Activated gamma-delta T cell treated with anti-CD3 and anti-CD28 coated beads, Interleukin-2, amount 50 U/mL, for 16 hours (primary cell): ENCODE measurements around the gene DDAH1.

Experiments
- DNase-seq: peaks from one replicate; pipeline ENCODE4 v3.0.0-alpha.2; 2020; ENCODE audit warnings: low read depth

The DDAH1 gene

DNA sequence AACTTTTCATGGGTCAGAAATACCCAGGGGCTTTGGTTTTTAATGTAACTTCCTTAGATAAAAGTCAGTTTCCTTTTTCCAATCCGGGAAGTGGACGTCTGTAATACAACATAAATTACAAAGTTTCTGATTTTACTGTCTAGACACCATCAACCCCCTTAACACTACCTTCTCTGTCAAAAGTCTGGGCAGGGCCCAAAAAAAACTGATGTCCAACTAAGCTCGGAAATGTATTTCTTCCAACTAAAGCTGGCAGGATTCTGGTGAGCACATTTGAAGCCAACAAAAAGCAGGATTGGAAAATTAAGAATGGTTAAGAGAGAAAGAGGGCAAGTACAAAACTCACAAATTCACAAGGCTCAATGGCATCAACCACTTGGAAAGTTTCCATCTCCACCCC lies 24.3 kb downstream of the DDAH1 start:
- DNase-seq: no peak

DNA sequence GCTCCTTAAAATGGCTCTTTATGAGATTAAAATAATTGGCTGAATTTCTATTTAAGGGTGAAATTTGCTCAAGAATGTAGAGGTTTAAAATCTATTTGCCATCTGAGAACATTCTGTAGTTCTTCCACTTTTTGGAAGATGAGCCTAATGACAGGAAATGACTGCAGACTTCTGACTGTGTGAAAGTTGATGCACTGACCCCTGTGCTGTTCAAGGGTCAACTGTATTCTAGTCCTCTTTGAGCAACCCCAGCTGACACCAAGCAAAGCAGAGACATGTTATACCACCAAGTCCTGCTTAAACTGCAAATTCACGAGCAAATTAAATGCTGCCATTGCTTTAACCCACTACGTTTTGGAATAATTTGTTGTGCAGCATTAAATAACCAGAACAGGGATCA lies 26.6 kb downstream of the DDAH1 start:
- no peak for DNase-seq

DNA sequence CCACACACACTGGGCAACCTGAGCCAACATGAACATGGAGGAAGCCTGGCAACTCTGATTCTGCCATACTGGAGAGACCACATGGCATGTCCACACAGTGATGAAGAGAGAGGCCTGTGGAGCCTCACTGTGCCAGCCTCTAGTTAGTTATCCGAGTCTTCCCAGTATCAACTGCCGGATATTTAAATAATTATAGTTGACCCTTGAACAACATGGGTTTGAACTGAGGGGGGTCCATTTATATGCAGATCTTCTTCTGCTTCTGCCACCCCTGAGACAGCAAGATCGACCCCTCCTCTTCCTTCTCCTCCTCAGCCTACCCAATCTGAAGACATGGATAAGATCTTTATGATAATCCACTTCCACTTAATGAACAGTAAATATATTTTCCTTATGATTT lies 27.8 kb downstream of the DDAH1 start:
- DNase-seq: no peak

DNA sequence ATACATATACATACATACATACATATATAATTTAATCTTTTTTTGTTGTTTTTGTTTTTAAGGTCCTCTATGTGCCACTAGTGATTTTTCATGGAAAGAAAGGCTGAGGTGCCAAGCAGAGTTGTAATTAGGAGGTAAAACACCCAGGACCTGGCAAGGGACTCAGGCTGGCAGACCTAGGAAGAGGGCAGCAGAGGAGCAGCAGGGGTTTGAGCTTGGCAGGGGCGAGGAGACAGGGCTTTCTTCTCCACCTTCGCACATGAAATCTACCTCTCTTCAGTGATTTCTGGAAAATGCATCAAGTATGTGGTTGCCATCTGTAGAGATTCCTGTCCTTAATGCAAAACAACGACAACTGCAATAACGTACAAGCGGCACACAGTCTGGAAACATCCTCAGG lies 31.9 kb downstream of the DDAH1 start:
- no peak for DNase-seq

DNA sequence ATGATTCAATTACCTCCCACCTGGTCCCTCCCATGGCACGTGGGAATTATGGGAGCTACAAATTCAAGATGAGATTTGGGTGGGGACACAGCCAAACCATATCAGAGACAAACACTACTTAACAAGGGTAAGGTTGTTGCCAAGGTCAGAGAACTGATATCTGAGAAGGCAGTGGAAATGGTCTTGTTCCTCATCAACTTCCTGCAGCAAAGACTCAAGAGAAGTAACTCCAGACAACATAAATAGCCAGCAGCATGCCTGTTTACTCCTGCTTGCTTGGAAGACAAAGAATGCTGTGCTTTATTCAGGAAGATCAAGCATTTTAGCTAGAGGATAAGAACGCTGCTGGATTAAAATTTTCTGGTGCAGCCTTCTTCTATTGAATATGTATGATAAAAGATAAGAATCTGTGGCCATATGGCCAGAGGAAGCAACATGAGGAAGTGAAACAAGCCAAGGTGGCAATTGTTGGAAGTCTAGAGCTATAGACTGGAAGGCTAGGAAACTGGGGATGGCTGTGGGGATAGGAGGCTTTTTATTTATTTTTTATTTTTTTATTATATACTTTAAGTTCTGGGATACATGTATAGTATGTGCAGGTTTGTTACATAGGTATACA lies 36.4 kb downstream of the DDAH1 start:
- DNase-seq: no peak

GRCh38 chr1:85427849-85428248 lies 37.1 kb downstream of the DDAH1 start:
- DNase-seq: no peak

DNA sequence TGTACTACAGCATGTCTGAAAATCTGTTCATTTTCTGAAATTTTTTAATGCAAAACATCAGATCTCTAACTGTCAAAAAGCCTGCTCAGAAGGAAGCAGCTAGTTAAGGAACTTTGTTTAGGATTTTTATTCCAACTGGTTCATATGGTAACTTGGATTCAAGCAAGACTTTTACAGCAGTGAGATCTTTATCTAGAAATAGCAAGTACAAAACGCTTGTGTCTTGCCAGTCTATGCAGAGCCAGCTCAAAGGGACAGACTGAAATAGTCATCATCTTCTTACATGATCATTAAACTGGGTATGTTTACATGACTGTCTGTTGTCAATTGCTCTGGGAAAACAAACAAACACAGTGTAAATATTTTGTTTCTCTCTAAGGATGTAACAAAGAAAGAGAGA lies 37.6 kb downstream of the DDAH1 start:
- DNase-seq: no peak

DNA sequence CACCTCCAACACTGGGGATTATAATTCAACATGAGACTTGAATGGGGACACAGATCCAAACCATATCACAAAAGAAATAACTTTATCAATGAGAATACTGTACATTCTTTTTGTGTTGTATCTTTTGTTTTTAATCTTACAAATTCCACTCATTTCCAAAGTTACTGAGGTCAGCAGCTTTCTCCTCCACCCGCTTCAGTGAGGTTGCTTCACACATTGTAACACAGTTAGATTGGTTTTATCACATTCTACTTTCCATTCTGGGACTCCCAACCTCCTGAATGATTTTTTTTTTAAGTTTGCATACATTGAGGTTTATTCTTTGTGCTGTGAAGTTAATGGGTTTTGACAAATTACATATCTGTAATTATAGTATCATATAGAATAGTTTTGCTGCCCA lies 43.8 kb downstream of the DDAH1 start:
- DNase-seq: no peak

- DNase-seq: no peak
These were observed 44.8 kb downstream of the DDAH1 start for GRCh38 chr1:85420199-85420598.

GRCh38 chr1:85417876-85418275 lies 47.1 kb downstream of the DDAH1 start:
- DNase-seq: no peak

- no peak for DNase-seq
These were observed 47.9 kb downstream of the DDAH1 start for GRCh38 chr1:85417017-85417416.

DNA sequence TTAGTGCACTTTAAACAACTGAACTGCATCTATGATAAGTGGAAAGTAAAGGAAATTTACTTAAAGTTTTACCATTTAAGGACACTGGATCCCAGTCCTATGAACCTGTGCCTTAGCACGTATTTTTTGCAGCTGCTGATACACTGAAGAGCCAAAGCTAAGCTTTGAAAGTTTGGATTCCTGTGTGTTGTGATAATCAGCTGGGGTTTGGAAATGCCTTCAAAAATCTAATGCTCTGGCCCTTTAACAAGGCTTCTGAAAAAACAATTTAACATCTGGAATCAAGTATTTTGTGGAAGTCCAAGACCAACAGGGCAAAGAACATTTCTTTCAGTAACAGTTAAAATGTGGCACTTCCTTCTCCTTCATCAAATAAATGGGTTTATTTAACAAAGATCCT lies 51.8 kb downstream of the DDAH1 start:
- no peak for DNase-seq

DNA sequence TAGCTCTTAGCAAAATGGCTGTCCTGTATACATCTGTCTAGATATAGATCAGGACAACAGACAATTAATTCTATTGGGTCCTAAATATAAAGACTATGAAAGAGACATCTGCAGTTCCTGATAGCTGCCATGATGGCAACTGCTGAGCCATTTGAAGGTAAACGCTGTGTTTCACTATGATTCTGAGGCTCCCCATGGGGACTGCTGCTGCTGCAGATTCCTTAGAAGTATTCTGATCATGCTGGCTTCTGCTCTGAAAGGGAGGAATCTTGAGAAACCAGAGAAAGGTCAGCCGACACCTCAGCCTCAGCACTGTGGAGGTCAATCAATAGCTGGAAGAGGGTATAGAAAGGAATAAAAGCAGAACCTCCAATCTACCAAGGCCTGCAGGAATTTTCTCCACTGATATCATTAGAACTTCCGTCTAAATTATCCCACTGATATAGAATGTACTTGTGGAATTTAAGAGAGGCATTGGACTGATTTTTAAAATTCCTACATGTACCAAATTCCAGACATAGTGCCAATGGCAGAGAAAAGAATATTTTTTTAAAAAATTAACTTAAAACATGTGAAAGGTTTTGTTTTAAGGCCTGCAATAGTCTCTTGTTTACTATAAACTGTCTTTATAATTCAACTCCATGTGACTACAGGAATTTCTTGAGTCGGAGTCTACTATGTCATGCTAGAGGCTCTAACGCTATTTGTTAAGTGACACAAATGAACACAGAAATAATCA lies 53.2 kb downstream of the DDAH1 start:
- DNase-seq: no peak

GRCh38 chr1:85409516-85409915 lies 55.4 kb downstream of the DDAH1 start:
- DNase-seq: no peak

GRCh38 chr1:85407746-85408377 lies 57.1 kb downstream of the DDAH1 start:
- no peak for DNase-seq

- no peak for DNase-seq
These were observed 57.9 kb downstream of the DDAH1 start for GRCh38 chr1:85406887-85407533.

- DNase-seq: no peak
These were observed 58.9 kb downstream of the DDAH1 start for GRCh38 chr1:85406081-85406480.

- no peak for DNase-seq
These were observed 60.6 kb downstream of the DDAH1 start for GRCh38 chr1:85404408-85404807.

GRCh38 chr1:85398391-85399064 lies 66.4 kb downstream of the DDAH1 start:
- DNase-seq: no peak

GRCh38 chr1:85397490-85398032 lies 67.4 kb downstream of the DDAH1 start:
- no peak for DNase-seq

DNA sequence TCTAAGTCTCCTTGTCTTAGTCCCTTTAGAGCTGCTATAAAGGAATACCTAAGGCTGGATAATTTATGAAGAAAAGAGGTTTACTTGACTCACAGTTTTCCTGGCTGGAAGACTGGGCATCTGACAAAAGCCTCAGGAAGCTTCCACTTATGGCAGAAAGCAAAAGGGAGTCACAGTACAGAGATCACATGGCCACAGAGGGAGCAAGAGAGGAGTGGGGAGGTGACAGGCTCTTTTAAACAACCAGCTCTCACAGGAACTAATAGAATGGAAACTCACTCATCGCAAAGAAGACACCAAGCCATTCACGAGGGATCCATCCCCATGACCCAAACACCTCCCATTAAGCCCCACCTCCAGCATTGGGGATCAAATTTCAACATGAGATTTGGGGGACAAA lies 68.8 kb downstream of the DDAH1 start:
- no peak for DNase-seq

DNA sequence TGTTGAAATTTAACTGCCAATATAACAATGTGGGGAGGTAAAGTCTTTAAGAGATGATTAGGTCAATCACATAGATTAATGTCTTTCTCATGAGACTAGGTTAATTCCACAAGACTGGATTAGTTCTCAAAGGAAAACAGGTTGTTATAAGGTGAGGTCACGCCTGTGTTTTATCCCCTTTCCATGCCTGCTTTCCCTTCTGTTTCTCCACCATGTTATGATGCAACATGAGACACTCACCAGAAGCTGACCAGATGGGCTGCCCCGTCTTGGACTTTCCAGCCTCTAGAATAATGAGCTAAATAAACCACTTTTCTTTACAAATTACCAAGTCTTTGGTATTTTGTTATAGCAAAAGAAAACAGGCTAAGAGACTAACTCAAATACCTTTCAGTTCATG lies 70.8 kb downstream of the DDAH1 start:
- DNase-seq: no peak
